ENCODE results near the gene CAST. TPM values are rescaled to one million over a fixed set of nuclear protein-coding genes. Genes with fewer than 3 reads are reported as not detected.
"Not testable (repeated sequence)": the region's sequence is repeated elsewhere in the genome, so short reads cannot be mapped to it uniquely, and the experiment has no call there.

CAST gene
- polyA plus RNA-seq, 2 of the 4 experiments (the other 2 are of a cell fraction) = 163 to 257 TPM

DNA sequence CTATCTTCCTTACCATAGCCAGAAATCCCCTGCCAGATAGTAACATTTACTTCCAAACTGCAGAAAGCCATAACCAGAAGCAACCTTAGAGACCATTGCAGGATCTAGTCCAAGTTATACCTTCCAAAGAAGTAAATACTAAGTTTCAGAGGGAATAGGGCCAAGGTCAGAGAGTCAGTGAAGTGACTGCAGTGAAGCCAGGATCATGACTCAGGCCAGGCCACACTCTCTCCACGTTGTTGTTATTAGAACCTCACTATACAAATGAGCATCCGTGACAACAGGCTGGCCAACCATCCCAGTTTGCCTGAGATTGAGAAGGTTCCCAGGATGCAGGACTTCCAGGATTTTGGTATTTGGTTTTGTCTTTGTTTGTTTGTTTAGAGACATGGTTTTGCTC is 134.3 kb downstream of the CAST start:
- Histone ChIP-seq H3K9me3 (no peaks in the 10 kb centered on the region), H3K4me1 (no peaks in the 10 kb centered on the region; the same call in 2 of the 3 replicates), H3K27ac (no peak overlapping the region), H3K4me3 (no peak overlapping the region), H3K4me2 (no peak overlapping the region)
- no peak for ATAC-seq
- POLR2A ChIA-PET = no interaction called here
- TF ChIP-seq NFE2L2 (conservative IDR thresholded peaks at IDR 0.05; ENCODE audit: low read length) (no peak), POLR2AphosphoS2 (conservative IDR thresholded peaks at IDR 0.05; ENCODE audit: low read length) (no peak), NR3C1 (IDR thresholded peaks at IDR 0.05) (no peak), MAZ (IDR thresholded peaks at IDR 0.05; ENCODE audit: borderline replicate concordance, low read depth, low read length) (no peak)
- CTCF ChIA-PET = interaction anchor here (1.6 kb wide), 1 partner anchor 73 kb away, joined by 3 read pairs; no protein-coding TSS in a partner anchor
- 84% methylated on average over 2 of the region's 2 CpGs for WGBS (ENCODE audit: missing lambda C conversion rate)
- no peak for DNase-seq (ENCODE audit: low read depth in 1 of 2, low spot score in 1 of 2)
- no peak for FAIRE-seq

DNA sequence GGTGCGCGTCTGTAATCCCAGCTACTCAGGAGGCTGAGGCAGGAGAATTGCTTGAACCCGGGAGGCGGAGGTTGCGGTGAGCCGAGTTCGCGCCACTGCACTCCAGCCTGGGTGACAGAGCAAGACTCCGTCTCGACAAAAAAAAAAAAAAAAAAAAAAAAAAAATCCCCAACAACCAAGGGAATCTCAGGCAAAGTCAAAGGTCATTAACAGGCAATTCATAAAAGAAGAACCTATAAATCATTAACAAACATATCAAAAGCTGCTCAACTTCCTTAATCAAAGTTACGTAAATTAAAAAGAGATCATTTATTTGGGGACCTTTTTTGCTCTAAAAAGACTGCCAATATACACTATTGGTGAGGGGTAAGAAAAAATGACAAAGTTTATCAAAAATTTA is 139.5 kb downstream of the CAST start:
- FAIRE-seq; ATAC-seq; H3K9me3 ChIP-seq; CTCF ChIA-PET; H3K4me2 ChIP-seq; H3K4me1 ChIP-seq; H3K27ac ChIP-seq; DNase-seq (ENCODE audit: low read depth in 1 of 2, low spot score in 1 of 2); H3K4me3 ChIP-seq; POLR2A ChIA-PET: not testable (repeated sequence)
- WGBS (ENCODE audit: missing lambda C conversion rate) = 81% methylated on average over 11 of the region's 11 CpGs

DNA sequence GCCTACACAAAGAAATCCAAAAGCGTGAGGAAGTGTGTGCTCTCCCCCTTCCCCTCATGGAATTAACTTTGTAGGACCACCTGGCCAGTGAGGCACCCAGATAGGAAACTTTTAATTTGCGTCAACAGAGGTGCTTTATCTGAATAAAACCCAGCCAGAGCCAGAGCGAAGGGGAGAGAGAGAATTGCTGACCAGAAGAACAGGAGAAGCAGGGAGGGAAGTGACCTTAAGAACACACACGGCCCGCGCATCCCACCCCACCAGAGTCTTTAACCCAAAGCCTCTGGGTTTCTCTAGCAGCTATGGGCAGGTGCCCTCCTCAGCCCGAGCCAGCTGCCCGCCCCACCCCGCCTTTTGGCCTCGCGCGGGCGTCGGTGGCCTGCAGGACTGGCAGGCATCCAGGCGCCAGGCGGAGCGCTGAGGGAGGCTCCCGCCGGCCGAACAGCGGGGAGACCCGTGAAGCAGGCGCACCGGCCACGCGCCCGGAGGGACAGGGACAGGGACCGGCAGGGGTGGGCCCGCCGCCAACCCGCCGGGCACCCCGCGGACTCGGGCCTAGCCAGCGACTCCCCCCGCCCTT is 145.0 kb downstream of the CAST start:
- H3K4me1 ChIP-seq = peaks cover 5% of the 10 kb centered on the region
- 23% methylated on average over 7 of the region's 37 CpGs for WGBS (ENCODE audit: missing lambda C conversion rate)
- DNase-seq (ENCODE audit: low read depth in 1 of 2, low spot score in 1 of 2) (peak; percentile 70 to 75), ATAC-seq (peak; percentile 76 to 77), FAIRE-seq (no peak)
- ChIA-PET POLR2A (interaction anchor here (0.8 to 2.3 kb wide), 6 partner anchors 14 to 332 kb away, joined by 3 to 10 read pairs (median 6); partner anchors contain the start of genes CAST and LNPEP), CTCF (interaction anchor here (0.5 to 2.1 kb wide), 7 partner anchors 17 to 1070 kb away, joined by 3 to 7 read pairs (median 3); partner anchors contain the start of gene ERAP2)
- H3K9me3 ChIP-seq = no peaks in the 10 kb centered on the region
- peak overlapping the region; percentile 99 for H3K27ac ChIP-seq
- 0 out of 2 replicates have a peak, but pooled peaks have one; percentile 38 for TF ChIP-seq ATOH8 (CRISPR knock-in tag; IDR thresholded peaks at IDR 0.05; ENCODE audit: low read depth)
- TF ChIP-seq SMC3 (IDR thresholded peaks at IDR 0.05) = 0 out of 3 replicates have a peak, but pooled peaks have one; percentile 17
- TF ChIP-seq HOXB5 (CRISPR knock-in tag; IDR thresholded peaks at IDR 0.05) = 0 out of 2 replicates have a peak, but pooled peaks have one; percentile 45
- peak; percentile 86; the same call in 1 of the 2 replicates for TF ChIP-seq PHF8 (IDR thresholded peaks at IDR 0.05; ENCODE audit: borderline replicate concordance, low read depth)
- no peak for TF ChIP-seq FOSL2 (IDR thresholded peaks at IDR 0.05)
- TF ChIP-seq FOSL2 (CRISPR knock-in tag; IDR thresholded peaks at IDR 0.05) = no peak
- TF ChIP-seq POLR2A (IDR thresholded peaks at IDR 0.05; ENCODE audit: low read length) = peak; percentile 68
- no peak for TF ChIP-seq JUNB (IDR thresholded peaks at IDR 0.05)
- TF ChIP-seq TFCP2L1 (CRISPR knock-in tag; IDR thresholded peaks at IDR 0.05) = no peak
- no peak for TF ChIP-seq CBX8 (IDR thresholded peaks at IDR 0.05)
- TF ChIP-seq EP300 (IDR thresholded peaks at IDR 0.05) = no peak
- TF ChIP-seq MAX (IDR thresholded peaks at IDR 0.05) = peak; percentile 68; the same call in 1 of the 2 replicates
- no peak for TF ChIP-seq EHF (CRISPR knock-in tag; IDR thresholded peaks at IDR 0.05)
- no peak for TF ChIP-seq PBX3 (IDR thresholded peaks at IDR 0.05)
- no peak for TF ChIP-seq ZFP36 (IDR thresholded peaks at IDR 0.05; ENCODE audit: borderline replicate concordance, partially characterized antibody)
- TF ChIP-seq, protein P1, sequence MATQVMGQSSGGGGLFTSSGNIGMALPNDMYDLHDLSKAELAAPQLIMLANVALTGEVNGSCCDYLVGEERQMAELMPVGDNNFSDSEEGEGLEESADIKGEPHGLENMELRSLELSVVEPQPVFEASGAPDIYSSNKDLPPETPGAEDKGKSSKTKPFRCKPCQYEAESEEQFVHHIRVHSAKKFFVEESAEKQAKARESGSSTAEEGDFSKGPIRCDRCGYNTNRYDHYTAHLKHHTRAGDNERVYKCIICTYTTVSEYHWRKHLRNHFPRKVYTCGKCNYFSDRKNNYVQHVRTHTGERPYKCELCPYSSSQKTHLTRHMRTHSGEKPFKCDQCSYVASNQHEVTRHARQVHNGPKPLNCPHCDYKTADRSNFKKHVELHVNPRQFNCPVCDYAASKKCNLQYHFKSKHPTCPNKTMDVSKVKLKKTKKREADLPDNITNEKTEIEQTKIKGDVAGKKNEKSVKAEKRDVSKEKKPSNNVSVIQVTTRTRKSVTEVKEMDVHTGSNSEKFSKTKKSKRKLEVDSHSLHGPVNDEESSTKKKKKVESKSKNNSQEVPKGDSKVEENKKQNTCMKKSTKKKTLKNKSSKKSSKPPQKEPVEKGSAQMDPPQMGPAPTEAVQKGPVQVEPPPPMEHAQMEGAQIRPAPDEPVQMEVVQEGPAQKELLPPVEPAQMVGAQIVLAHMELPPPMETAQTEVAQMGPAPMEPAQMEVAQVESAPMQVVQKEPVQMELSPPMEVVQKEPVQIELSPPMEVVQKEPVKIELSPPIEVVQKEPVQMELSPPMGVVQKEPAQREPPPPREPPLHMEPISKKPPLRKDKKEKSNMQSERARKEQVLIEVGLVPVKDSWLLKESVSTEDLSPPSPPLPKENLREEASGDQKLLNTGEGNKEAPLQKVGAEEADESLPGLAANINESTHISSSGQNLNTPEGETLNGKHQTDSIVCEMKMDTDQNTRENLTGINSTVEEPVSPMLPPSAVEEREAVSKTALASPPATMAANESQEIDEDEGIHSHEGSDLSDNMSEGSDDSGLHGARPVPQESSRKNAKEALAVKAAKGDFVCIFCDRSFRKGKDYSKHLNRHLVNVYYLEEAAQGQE (IDR thresholded peaks at IDR 0.05) = 0 out of 2 replicates have a peak, but pooled peaks have one; percentile 18
- TF ChIP-seq E2F6 (IDR thresholded peaks at IDR 0.05; ENCODE audit: borderline replicate concordance, low read depth) = peak; percentile 74; the same call in 1 of the 2 replicates
- peak overlapping the region; percentile 89 for H3K4me2 ChIP-seq
- H3K4me3 ChIP-seq = peak overlapping the region; percentile 81
